ENCODE measurements around the gene SNAP25.

DNA sequence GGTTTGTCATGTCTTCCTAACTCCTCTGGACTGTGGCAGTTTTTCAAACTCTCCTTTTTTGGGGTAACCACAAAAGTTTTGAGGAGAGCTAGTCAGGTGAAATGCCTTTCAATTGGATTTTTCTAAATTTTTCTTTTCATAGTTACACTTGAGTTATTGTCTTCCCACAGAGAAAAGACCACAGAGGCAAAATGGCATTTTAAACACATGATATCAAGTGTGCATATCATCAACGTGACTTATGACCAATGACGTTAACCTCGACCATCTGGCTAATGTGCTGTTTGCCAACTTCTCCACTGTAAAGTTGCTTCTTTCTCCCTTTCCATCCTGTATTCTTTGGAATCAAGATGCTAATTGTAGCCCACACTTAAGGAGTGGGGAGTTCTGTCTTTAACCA lies 41.3 kb upstream of the SNAP25 start:
- TF ChIP-seq, protein P1, sequence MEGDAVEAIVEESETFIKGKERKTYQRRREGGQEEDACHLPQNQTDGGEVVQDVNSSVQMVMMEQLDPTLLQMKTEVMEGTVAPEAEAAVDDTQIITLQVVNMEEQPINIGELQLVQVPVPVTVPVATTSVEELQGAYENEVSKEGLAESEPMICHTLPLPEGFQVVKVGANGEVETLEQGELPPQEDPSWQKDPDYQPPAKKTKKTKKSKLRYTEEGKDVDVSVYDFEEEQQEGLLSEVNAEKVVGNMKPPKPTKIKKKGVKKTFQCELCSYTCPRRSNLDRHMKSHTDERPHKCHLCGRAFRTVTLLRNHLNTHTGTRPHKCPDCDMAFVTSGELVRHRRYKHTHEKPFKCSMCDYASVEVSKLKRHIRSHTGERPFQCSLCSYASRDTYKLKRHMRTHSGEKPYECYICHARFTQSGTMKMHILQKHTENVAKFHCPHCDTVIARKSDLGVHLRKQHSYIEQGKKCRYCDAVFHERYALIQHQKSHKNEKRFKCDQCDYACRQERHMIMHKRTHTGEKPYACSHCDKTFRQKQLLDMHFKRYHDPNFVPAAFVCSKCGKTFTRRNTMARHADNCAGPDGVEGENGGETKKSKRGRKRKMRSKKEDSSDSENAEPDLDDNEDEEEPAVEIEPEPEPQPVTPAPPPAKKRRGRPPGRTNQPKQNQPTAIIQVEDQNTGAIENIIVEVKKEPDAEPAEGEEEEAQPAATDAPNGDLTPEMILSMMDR (IDR thresholded peaks at IDR 0.05) = no peak
- TF ChIP-seq POLR2A (IDR thresholded peaks at IDR 0.05) (no peak), EP300 (IDR thresholded peaks at IDR 0.05) (no peak)

All from sigmoid colon (tissue), 4 donors.